HCT116 (cell line): ENCODE data around the gene COMMD3. TPM values are rescaled to one million over a fixed set of nuclear protein-coding genes. Genes with fewer than 3 reads are reported as not detected.

Experiments used
- ATAC-seq: fragments of 200-7000 bp; cut with Tn5 transposase; 2 replicates; pipeline ENCODE4 v1.9.1; 2020; ENCODE audit warnings: mild to moderate bottlenecking, moderate library complexity
- BruUV-seq: library from RNA; stranded (reverse); fragments of 400-500 nt; replicated peaks from 2 replicates; lab custom pipeline; 2021; lab: Mats Ljungman, UMichigan
- CTCF ChIA-PET: fragments of 300-600 bp; sonication (Branson Sonifier 250); formaldehyde crosslinking; loops from one replicate; lab custom pipeline; 2021; ENCODE audit warnings: antibody characterized with exemption; lab: Charles Lee
- POLR2A ChIA-PET: fragments of 300-600, 350-600 bp; sonication (Branson Sonifier 250); formaldehyde crosslinking; loops from one replicate; lab custom pipeline; 2021; ENCODE audit warnings: antibody characterized with exemption; lab: Charles Lee
- RAD21 ChIA-PET, 2 experiments: fragments of 300-600 bp; sonication (Branson Sonifier 250); formaldehyde crosslinking; loops; one replicate each; lab custom pipeline; 2023; ENCODE audit warnings: low total read pairs in 2 of 2; ENCODE audit not compliant: uncharacterized antibody in 2 of 2, unreplicated experiment in 2 of 2, low non-redundant PET in 1 of 2; lab: Charles Lee
- DNase-seq: peaks from one replicate; pipeline ENCODE4 v3.0.0-alpha.2; 2010; ENCODE audit warnings: low read depth, low spot score
- H2AFZ ChIP-seq: fragments of 200-600 bp; shearing (Covaris generic), sonication (generic); 2 replicates; pipeline ENCODE4 v1.6.1; 2017; ENCODE audit warnings: low read depth, mixed run types, mixed read lengths, antibody characterized with exemption, low read length; ENCODE audit not compliant: poor library complexity, severe bottlenecking
- H3K27ac ChIP-seq: 2 replicates; pipeline ENCODE4 v1.5.1; 2012; ENCODE audit warnings: low read depth, low read length
- H3K27me3 ChIP-seq: fragments of 200-600 bp; sonication (generic); 2 replicates; pipeline ENCODE4 v1.6.1; 2016; ENCODE audit warnings: mixed run types, low read length, mixed read lengths; ENCODE audit not compliant: insufficient read depth
- H3K36me3 ChIP-seq, 2 experiments: fragments of 200-500 bp in 1 of 2; fragments of 200-600 bp in 1 of 2; sonication (Bioruptor generic) in 1 of 2; sonication (generic) in 1 of 2; 2 replicates each; pipeline versions ENCODE4 v1.5.1 to v1.6.1; 2014 to 2016; ENCODE audit warnings: low read length in 2 of 2, inconsistent platforms in 1 of 2, mixed read lengths in 1 of 2, mixed run types in 1 of 2; ENCODE audit not compliant: insufficient read depth in 2 of 2, control insufficient read depth in 1 of 2
- H3K4me1 ChIP-seq, 2 experiments: fragments of 200-600 bp in 1 of 2; sonication (generic) in 1 of 2; 2 replicates each; pipeline versions ENCODE4 v1.5.1 to v1.6.1; 2012 to 2017; ENCODE audit warnings: low read length in 2 of 2, inconsistent platforms in 1 of 2, mild to moderate bottlenecking in 1 of 2, mixed read lengths in 1 of 2, mixed run types in 1 of 2, moderate library complexity in 1 of 2; ENCODE audit not compliant: insufficient read depth in 2 of 2, control insufficient read depth in 1 of 2
- H3K4me2 ChIP-seq: fragments of 200-600 bp; sonication (generic); 2 replicates; pipeline ENCODE4 v1.6.1; 2017; ENCODE audit warnings: mixed run types, low read length, mixed read lengths
- H3K4me3 ChIP-seq, 2 experiments: fragments of 200-600 bp in 1 of 2; sonication (generic) in 1 of 2; replicated peaks in 1 of 2; 2 replicates each; pipeline ENCODE4 v1.5.1; 2011 to 2016; ENCODE audit warnings: low read length in 2 of 2, control low read depth in 1 of 2, low read depth in 1 of 2, mild to moderate bottlenecking in 1 of 2, mixed read lengths in 1 of 2, mixed run types in 1 of 2
- H3K79me2 ChIP-seq: fragments of 200-600 bp; sonication (generic); 2 replicates; pipeline ENCODE4 v1.6.1; 2017; ENCODE audit warnings: mild to moderate bottlenecking, mixed run types, low read length, moderate library complexity, mixed read lengths; ENCODE audit not compliant: insufficient read depth
- H3K9ac ChIP-seq: fragments of 200-600 bp; sonication (generic); 2 replicates; pipeline ENCODE4 v1.6.1; 2016; ENCODE audit warnings: low read length, mixed read lengths
- H3K9me2 ChIP-seq: fragments of 200-600 bp; sonication (generic), shearing (Covaris generic); 2 replicates; pipeline ENCODE4 v1.6.1; 2017; ENCODE audit warnings: mixed run types, mild to moderate bottlenecking, moderate library complexity; ENCODE audit not compliant: insufficient read depth
- H3K9me3 ChIP-seq, 2 experiments: fragments of 200-500 bp in 1 of 2; fragments of 200-600 bp in 1 of 2; sonication (Bioruptor generic) in 1 of 2; sonication (generic) in 1 of 2; 2 replicates each; pipeline ENCODE4 v1.6.1; 2014 to 2017; ENCODE audit warnings: low read length in 2 of 2, mixed read lengths in 2 of 2, inconsistent platforms in 1 of 2, low read depth in 1 of 2, mild to moderate bottlenecking in 1 of 2, mixed run types in 1 of 2, moderate library complexity in 1 of 2; ENCODE audit not compliant: control insufficient read depth in 1 of 2, insufficient read depth in 1 of 2
- H4K20me1 ChIP-seq: fragments of 200-600 bp; sonication (generic), shearing (Covaris generic); 2 replicates; pipeline ENCODE4 v1.6.1; 2017; ENCODE audit warnings: mixed run types, mild to moderate bottlenecking, moderate library complexity; ENCODE audit not compliant: insufficient read depth
- CBX3 ChIP-seq: IDR thresholded peaks from 2 replicates; pipeline ENCODE4 v1.6.1; 2012; ENCODE audit warnings: low read depth
- FOSL1 ChIP-seq: IDR thresholded peaks from 2 replicates; pipeline ENCODE4 v1.6.1; 2012; ENCODE audit warnings: low read depth
- JUND ChIP-seq: IDR thresholded peaks from 2 replicates; pipeline ENCODE4 v1.6.1; 2012
- TCF7L2 ChIP-seq: IDR thresholded peaks from 2 replicates; pipeline ENCODE4 v1.7.0; 2011; ENCODE audit warnings: borderline replicate concordance, inconsistent platforms; ENCODE audit not compliant: insufficient read depth, insufficient read length; ENCODE audit errors: extremely low read depth
- intact Hi-C: fragments of 100-400 bp; cut with micrococcal nuclease; formaldehyde crosslinking; loops from 2 replicates; pipeline ENCODE4 v1.10.0; 2022
- total RNA-seq: library from RNA; stranded (reverse); gene quantifications from one replicate; pipeline ENCODE4 v1.2.1, GENCODE V29; 2021; ENCODE audit not compliant: unreplicated experiment
- TF ChIP-seq, protein P1 (sequence below): IDR thresholded peaks from 2 replicates; pipeline ENCODE4 v1.6.1; 2011; ENCODE audit warnings: mild to moderate bottlenecking, low read length, moderate library complexity; ENCODE audit not compliant: insufficient replicate concordance; ENCODE audit errors: extremely low read depth

COMMD3 gene
- total RNA-seq, 1 experiment from 2014 or later = 43.0 TPM

DNA sequence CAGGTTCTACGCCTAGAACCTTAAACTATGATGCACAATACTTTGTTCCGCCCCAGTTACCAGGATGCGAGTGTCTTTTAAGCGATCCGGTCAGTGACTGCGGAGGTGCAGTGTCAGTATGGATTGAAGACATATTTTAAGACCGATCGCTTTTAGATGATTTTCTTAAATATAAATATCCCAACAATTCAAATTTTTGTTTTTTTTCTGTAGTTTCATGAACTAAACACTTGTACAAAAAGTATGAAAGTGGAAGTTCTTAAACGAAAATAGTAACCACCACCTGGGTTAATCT is 835 bp downstream of the COMMD3 start (continued):
- TF ChIP-seq, protein P1, sequence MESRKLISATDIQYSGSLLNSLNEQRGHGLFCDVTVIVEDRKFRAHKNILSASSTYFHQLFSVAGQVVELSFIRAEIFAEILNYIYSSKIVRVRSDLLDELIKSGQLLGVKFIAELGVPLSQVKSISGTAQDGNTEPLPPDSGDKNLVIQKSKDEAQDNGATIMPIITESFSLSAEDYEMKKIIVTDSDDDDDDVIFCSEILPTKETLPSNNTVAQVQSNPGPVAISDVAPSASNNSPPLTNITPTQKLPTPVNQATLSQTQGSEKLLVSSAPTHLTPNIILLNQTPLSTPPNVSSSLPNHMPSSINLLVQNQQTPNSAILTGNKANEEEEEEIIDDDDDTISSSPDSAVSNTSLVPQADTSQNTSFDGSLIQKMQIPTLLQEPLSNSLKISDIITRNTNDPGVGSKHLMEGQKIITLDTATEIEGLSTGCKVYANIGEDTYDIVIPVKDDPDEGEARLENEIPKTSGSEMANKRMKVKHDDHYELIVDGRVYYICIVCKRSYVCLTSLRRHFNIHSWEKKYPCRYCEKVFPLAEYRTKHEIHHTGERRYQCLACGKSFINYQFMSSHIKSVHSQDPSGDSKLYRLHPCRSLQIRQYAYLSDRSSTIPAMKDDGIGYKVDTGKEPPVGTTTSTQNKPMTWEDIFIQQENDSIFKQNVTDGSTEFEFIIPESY = no peak
- TF ChIP-seq CBX3 = no peak

DNA sequence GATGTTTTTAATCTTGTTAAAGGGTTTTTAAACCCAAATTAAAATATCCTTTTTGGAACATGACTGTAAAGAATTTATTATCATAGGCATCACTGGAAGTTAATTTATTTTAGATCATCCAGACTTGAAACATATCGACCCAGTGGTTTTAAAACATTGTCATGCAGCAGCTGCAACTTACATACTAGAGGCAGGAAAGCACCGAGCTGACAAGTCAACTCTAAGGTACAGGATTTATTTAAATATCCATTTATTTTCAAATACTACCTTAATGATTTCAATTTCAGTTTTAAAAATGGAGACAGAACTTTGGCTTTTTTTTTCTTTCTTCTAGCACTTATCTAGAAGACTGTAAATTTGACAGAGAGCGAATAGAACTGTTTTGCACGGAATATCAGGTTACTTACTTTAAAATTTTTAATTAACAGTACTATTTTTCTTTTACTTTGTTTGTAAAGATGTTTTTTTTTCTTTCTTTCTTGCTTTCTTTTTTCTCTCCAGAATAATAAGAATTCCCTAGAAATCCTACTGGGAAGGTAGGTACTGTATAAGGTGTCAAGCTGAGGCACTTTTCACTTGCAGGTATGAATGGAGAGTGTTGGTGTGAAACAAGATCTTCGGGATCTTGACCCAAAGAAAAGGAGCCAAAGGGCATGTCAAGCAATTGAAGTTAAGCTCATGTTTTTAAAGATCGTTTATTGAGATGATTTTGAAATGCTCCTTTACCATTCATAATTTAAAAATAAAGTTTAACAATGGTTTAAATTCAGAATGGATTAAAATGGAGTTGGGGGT is 1.8 kb downstream of the COMMD3 start:
- no peak overlapping the region for H3K9ac ChIP-seq
- BruUV-seq = no TSS peak

More for the DNA sequence above, 1.8 kb downstream of the COMMD3 start:
- H3K9me3 ChIP-seq = no peaks in the 10 kb centered on the region
- DNase-seq (no peak), ATAC-seq (no peak)
- H2AFZ ChIP-seq = no peak overlapping the region
- H3K4me2 ChIP-seq = peak overlapping the region; percentile 88; the same call in 1 of the 2 replicates
- H3K4me3 ChIP-seq = no peak overlapping the region
- H4K20me1 ChIP-seq = peaks cover 5% of the 10 kb centered on the region; the same call in 1 of the 2 replicates
- H3K27me3 ChIP-seq = peaks cover 11% of the 10 kb centered on the region
- intact Hi-C loops = loop anchor here (2.0 to 5.0 kb wide), 2 partner anchors 71 to 109 kb away; no protein-coding TSS in a partner anchor
- POLR2A ChIA-PET = no interaction called here
- no peak overlapping the region for H3K27ac ChIP-seq
- RAD21 ChIA-PET = no interaction called here
- peaks cover 26% of the 10 kb centered on the region for H3K79me2 ChIP-seq
- CTCF ChIA-PET = no interaction called here
- H3K4me1 ChIP-seq = peaks cover 6 to 40% of the 10 kb centered on the region in 2 experiments; a peak in 3 of 4 replicates
- TF ChIP-seq TCF7L2 (no peak), FOSL1 (no peak), JUND (no peak)
- TF ChIP-seq, protein P1 = no peak
- H3K9me2 ChIP-seq = no peaks in the 10 kb centered on the region
- H3K36me3 ChIP-seq = no peaks in the 10 kb centered on the region
